GM18526 (cell line): ENCODE data around the gene NUP98.

Source experiments
- POLR2A ChIP-seq: IDR thresholded peaks from 3 replicates; pipeline ENCODE4 v1.6.1; 2011; ENCODE audit not compliant: insufficient read length; ENCODE audit errors: extremely low read depth

NUP98 gene

DNA sequence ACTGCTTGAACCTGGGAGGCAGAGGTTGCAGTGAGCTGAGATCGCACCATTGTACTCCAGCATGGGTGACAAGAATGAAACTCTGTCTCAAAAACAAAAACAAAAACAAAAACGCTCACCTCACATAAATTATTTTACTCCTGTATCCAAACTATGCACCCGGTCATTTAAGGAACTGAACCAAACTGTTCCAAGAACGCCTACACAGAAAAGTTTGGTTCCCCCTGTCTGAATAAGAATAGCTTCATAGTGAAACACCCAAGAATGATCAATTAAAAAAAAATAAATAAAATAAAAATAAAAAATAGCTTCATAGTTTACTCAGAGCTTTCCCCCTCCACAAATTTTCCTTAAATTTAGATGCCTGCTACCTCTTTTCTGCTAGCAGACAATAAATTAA is 13.7 kb downstream of the NUP98 start:
- TF ChIP-seq POLR2A = no peak

GRCh38 chr11:3782963-3783362 is 14.4 kb downstream of the NUP98 start:
- TF ChIP-seq POLR2A = no peak

- TF ChIP-seq POLR2A = no peak
Observed at GRCh38 chr11:3781423-3781822, 15.9 kb downstream of the NUP98 start.

GRCh38 chr11:3775736-3776406 is 21.5 kb downstream of the NUP98 start:
- no peak for TF ChIP-seq POLR2A

DNA sequence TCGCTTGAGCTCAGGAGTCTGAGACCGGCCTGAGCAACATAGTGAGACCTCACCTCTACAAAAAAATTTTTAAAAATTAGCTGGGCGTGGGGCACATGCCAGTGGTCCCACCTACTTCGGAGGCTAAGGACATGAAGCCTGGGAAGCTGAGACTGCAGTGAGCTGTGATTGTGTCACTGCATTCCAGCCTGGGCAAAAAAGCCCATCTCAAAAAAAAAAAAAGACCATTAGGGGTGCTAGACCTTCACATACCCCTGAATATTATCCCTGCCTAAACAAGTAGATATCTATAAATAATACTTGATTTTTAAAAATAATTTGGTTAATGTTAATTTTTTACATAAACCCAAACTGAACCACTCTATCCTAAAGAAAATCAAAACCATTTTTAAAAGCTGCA is 24.2 kb downstream of the NUP98 start:
- no peak for TF ChIP-seq POLR2A

- no peak for TF ChIP-seq POLR2A
Observed at GRCh38 chr11:3767536-3767935, 29.8 kb downstream of the NUP98 start.

DNA sequence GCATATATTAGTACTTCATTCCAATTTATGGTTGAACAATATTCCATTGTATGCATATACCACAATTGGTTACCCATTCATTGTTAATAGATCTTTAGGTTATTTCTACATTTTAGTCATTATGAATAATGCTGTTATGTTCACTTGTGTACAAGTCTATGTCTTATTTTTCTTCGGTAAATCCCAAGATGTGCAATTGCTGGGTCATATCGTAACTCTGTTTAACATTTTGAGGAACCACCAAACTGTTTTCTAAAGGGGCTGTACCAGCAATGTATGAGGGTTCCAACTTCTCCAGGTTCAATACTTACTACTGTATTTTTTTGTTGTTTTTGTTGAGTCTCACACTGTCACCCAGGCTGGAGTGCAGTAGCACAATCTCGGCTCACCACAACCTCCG is 33.1 kb downstream of the NUP98 start:
- TF ChIP-seq POLR2A = no peak

DNA sequence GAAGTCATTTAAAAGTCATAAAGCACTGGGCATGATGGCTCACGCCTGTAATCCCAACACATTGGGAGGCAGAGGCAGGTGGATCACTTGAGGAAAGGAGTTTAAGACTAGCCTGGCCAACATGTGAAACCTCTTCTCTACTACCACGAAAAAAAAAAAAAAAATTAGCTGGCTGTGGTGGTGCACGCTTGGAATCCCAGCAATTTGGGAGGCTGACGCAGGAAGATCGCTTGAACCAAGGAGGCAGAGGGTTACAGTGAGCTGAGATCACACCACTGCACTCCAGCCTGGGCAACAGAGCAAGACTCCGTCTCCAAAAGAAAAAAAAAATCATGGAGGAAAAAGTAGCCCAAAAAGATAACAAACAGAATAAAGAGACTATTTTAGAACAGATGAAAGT is 42.2 kb downstream of the NUP98 start:
- no peak for TF ChIP-seq POLR2A

DNA sequence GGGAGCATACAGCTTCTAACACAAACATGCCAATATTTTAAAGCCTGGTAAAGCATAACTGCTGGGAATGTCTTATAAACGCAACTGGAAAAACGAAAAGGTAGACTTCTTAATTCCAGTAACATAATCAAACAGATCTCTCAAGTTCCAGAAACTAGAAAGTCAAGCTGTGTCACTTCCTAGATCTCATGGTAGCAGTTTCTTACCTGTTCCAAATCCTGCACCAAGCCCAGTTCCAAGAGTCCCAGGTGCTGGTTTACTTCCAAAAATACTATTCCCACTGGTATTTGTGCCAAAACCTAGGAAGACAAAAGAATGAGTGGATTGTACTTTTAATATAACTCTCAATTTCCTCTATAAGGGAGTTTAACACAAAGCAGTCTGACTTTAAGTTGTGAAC is 44.2 kb downstream of the NUP98 start:
- no peak for TF ChIP-seq POLR2A

DNA sequence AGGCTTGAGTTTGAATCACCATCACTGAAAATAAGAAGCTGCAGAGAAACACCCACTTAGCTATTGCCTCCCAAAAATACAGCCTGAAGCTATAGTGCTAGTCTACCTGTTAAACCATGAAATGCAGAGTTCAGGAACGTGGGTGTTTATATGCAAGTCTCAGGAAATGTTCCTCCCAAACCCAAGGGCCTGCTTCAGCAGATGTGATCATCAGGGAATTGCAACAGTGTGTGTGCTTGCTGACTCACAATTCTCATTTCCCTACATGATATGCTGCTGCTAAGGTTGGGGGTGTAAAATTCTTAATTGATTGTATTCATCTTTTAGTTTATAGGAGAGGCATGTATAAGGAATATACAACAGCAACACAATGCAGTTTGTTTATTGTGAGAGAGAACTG is 49.6 kb downstream of the NUP98 start:
- no peak for TF ChIP-seq POLR2A

DNA sequence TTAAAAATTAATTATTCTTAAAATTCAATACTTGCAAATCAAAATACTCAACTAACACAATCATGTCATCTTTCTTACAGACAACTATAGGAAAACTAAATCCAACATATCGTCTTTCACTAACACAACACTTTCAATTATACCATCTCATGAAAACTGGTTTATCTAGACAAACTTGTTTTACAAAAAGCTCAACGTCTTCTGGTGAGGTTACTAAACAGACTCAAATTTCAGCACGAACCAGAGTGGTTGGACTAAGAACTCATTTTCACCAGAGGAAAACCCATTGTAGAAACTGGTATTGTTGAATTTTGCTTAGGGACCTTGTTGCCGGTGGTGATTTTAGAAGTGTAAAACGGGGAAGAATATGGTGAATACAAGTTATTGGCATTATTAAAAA is 52.2 kb downstream of the NUP98 start:
- TF ChIP-seq POLR2A = no peak

- no peak for TF ChIP-seq POLR2A
Observed at GRCh38 chr11:3738723-3739122, 58.6 kb downstream of the NUP98 start.

DNA sequence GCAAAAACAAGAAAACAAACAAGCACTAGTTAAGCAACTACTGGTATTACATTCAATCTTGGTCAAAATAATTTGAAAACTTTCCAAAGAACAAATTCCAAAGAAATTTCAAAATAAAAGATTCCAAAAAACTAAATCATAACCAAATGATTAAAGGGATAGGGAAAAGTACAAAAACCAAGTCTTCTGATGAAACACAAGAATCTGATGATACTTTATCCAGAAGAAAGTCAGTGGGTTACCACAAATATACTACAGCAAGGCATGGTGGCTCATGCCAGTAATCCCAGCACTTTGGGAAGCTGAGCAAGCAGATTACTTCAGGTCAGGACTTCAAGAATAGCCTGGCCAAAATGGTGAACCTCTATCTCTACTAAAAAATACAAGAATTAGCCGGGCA is 59.1 kb downstream of the NUP98 start:
- no peak for TF ChIP-seq POLR2A

DNA sequence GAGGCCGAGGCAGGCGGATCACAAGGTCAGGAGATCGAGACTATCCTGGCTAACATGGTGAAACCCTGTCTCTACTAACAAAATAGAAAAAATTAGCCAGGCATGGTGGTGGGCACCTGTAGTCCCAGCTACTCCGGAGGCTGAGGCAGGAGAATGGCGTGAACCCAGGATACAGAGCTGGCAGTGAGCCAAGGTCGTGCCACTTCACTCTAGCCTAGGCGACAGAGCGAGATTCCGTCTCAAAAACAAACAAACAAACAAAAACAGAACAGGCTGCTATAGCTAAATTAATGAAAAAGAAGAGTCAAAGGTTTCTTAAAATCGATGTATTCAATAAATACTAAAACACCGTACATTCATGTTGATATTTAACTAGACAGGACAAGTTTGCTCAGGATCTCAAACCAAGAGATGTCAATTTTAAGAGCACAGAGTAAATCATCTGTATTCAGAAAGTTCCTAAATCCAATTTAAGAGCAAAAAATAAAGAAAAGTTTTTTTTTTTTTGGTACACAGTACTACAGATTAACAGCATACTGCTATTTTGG is 59.9 kb downstream of the NUP98 start:
- no peak for TF ChIP-seq POLR2A

DNA sequence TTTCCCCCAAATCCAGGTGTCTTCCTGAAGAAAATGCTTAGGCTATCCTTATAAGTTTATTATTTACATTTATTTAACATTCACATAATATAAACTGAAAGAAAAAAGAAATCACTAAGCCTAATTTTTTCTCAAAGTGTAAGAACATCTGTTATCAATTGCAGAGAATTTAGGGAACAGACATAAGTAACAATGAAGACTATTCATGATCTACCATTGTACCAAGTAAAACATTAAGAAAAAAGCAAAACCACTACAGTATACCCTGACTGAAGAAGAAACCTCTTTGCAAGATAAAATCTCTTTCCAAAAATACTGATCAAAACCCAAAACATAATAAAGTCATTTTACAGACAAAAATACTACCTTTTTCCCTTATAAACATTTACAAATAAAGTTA is 60.5 kb downstream of the NUP98 start:
- no peak for TF ChIP-seq POLR2A

GRCh38 chr11:3735827-3736226 is 61.5 kb downstream of the NUP98 start:
- TF ChIP-seq POLR2A = no peak
